KMS-11 (cell line): ENCODE results near the gene GTF3C6.

Source experiments
- H2AFZ ChIP-seq: fragments of 200-600 bp; sonication (generic); 2 replicates; pipeline ENCODE4 v1.6.1; 2016; ENCODE audit warnings: antibody characterized with exemption, mixed run types, low read depth
- H3K27ac ChIP-seq: fragments of 200-600 bp; sonication (generic); 2 replicates; pipeline ENCODE4 v1.6.1; 2016; ENCODE audit warnings: mild to moderate bottlenecking, mixed run types
- H3K27me3 ChIP-seq: fragments of 200-600 bp; sonication (generic); 2 replicates; pipeline ENCODE4 v1.6.1; 2017; ENCODE audit warnings: mild to moderate bottlenecking, low read depth, mixed run types, moderate library complexity; ENCODE audit not compliant: insufficient read depth
- H3K36me3 ChIP-seq: fragments of 200-600 bp; sonication (generic); 2 replicates; pipeline ENCODE4 v1.6.1; 2017; ENCODE audit warnings: mild to moderate bottlenecking, mixed run types; ENCODE audit not compliant: insufficient read depth
- H3K4me1 ChIP-seq: fragments of 200-600 bp; sonication (generic); 2 replicates; pipeline ENCODE4 v1.6.1; 2016; ENCODE audit warnings: mild to moderate bottlenecking, low read depth, mixed run types; ENCODE audit not compliant: poor library complexity, severe bottlenecking
- H3K4me2 ChIP-seq: fragments of 200-600 bp; sonication (generic); 2 replicates; pipeline ENCODE4 v1.7.0; 2016; ENCODE audit warnings: mild to moderate bottlenecking, mixed run types
- H3K4me3 ChIP-seq: fragments of 200-600 bp; sonication (generic); IDR thresholded peaks from 2 replicates; pipeline ENCODE4 v1.6.1; 2017; ENCODE audit warnings: low read depth, low read length, mixed read lengths; ENCODE audit not compliant: insufficient read depth
- H3K79me2 ChIP-seq: fragments of 200-600 bp; sonication (generic); 2 replicates; pipeline ENCODE4 v1.6.1; 2016; ENCODE audit warnings: low read depth, mixed run types; ENCODE audit not compliant: insufficient read depth
- H3K9ac ChIP-seq: fragments of 200-600 bp; sonication (generic); 2 replicates; pipeline ENCODE4 v1.6.1; 2016; ENCODE audit warnings: mild to moderate bottlenecking, mixed run types
- H4K20me1 ChIP-seq: fragments of 200-600 bp; sonication (generic); 2 replicates; pipeline ENCODE4 v1.6.1; 2016; ENCODE audit warnings: mild to moderate bottlenecking, mixed run types; ENCODE audit not compliant: insufficient read depth
- CTCF ChIP-seq: fragments of 200-600 bp; sonication (generic); conservative IDR thresholded peaks from 2 replicates; pipeline ENCODE4 v1.6.1; 2017; ENCODE audit warnings: low read depth, mild to moderate bottlenecking, antibody characterized with exemption, low read length, moderate library complexity, mixed read lengths

The GTF3C6 gene

GRCh38 chr6:110935171-110935570 is 23.3 kb upstream of the GTF3C6 start:
- Histone ChIP-seq H3K27me3 (no peaks in the 10 kb centered on the region), H2AFZ (no peak overlapping the region), H3K4me2 (no peak overlapping the region), H3K4me3 (no peak overlapping the region), H3K4me1 (no peaks in the 10 kb centered on the region), H3K27ac (no peak overlapping the region), H3K36me3 (no peaks in the 10 kb centered on the region), H3K79me2 (no peaks in the 10 kb centered on the region), H3K9ac (no peak overlapping the region), H4K20me1 (no peaks in the 10 kb centered on the region)
- no peak for TF ChIP-seq CTCF

- Histone ChIP-seq H4K20me1 (no peaks in the 10 kb centered on the region), H3K27me3 (no peaks in the 10 kb centered on the region), H2AFZ (no peak overlapping the region), H3K36me3 (no peaks in the 10 kb centered on the region), H3K79me2 (no peaks in the 10 kb centered on the region), H3K4me3 (no peak overlapping the region), H3K27ac (no peak overlapping the region), H3K9ac (no peak overlapping the region), H3K4me2 (no peak overlapping the region), H3K4me1 (no peaks in the 10 kb centered on the region)
- no peak for TF ChIP-seq CTCF
These were observed 20.3 kb upstream of the GTF3C6 start for GRCh38 chr6:110938171-110938570.

GRCh38 chr6:110939429-110940200 is 18.9 kb upstream of the GTF3C6 start:
- Histone ChIP-seq H3K4me3 (no peak overlapping the region), H3K27me3 (no peaks in the 10 kb centered on the region), H3K4me2 (no peak overlapping the region), H3K36me3 (no peaks in the 10 kb centered on the region), H2AFZ (no peak overlapping the region), H3K27ac (no peak overlapping the region), H3K79me2 (no peaks in the 10 kb centered on the region), H3K4me1 (no peaks in the 10 kb centered on the region), H4K20me1 (no peaks in the 10 kb centered on the region), H3K9ac (no peak overlapping the region)
- TF ChIP-seq CTCF = no peak

- no peak overlapping the region for H3K9ac ChIP-seq
- no peak overlapping the region for H3K4me2 ChIP-seq
These were observed 13.8 kb upstream of the GTF3C6 start for GRCh38 chr6:110944681-110945151.

More at GRCh38 chr6:110944681-110945151, 13.8 kb upstream of the GTF3C6 start:
- Histone ChIP-seq H2AFZ (no peak overlapping the region), H3K36me3 (no peaks in the 10 kb centered on the region), H3K27ac (no peak overlapping the region), H3K4me3 (no peak overlapping the region), H4K20me1 (no peaks in the 10 kb centered on the region), H3K4me1 (no peaks in the 10 kb centered on the region), H3K27me3 (no peaks in the 10 kb centered on the region), H3K79me2 (no peaks in the 10 kb centered on the region)
- TF ChIP-seq CTCF = no peak
